Hematopoietic multipotent progenitor cell (in vitro differentiated cells): ENCODE data around the gene PCMT1. TPM values are rescaled to one million over a fixed set of nuclear protein-coding genes. Genes with fewer than 3 reads are reported as not detected.
A peak's percentile ranks its signal among the peaks of the same experiment; 100 is the strongest.
"Not testable (repeated sequence)": the region's sequence is repeated elsewhere in the genome, so short reads cannot be mapped to it uniquely, and the experiment has no call there.

Experiments
- DNase-seq, 3 donors: peaks; one replicate each; pipeline ENCODE4 v3.0.0-alpha.2; 2011 to 2015; ENCODE audit warnings: low read depth in 2 of 3, low spot score in 2 of 3
- total RNA-seq: library from RNA; depleted of rRNA; stranded (reverse); fragments of >200 nt; gene quantifications from one replicate; pipeline ENCODE4 v1.2.3, GENCODE V29; 2012

The PCMT1 gene
- total RNA-seq, 1 donor, result 109 TPM

DNA sequence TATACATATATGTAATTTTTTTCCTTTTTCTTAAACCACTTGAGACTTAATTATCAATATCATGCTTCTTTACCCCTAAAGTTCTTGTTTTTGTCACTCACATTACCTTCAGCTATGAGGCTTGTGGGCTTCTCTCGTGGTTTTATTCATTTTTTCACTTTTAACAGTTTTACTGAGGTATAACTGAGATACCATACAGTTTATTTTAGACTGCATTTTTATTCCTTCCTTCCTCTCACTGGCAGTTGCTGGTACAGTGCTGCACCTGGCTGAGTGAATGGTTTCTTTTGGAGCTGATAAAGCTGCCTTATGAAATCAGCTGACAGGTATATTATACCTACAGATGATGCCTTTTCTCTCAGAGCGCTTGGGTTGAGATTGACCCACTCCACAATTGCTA lies 60.3 kb downstream of the PCMT1 start:
- peak in 1 of 3 donors; percentile 25 for DNase-seq

DNA sequence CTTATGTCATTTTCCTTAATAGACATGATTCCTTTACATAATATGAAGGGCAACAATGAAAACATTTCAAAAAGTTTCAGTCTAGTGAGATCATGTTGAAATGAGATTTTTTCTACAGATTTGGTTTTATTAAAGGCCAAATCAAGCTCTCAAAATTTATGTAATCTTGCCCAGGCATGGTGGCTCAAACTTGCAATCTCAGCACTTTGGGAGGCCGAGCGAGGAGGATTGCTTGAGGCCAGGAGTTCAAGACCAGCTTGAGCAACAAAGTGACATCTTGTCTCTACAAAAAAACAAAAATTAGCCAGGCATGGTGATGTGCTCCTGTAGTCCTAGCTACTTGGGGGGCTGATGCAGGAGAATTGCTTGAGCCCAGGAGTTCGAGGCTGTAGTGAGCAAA lies 63.8 kb downstream of the PCMT1 start:
- no peak for DNase-seq

- DNase-seq, result no peak
These were observed 66.2 kb downstream of the PCMT1 start for GRCh38 chr6:149815788-149816187.

DNA sequence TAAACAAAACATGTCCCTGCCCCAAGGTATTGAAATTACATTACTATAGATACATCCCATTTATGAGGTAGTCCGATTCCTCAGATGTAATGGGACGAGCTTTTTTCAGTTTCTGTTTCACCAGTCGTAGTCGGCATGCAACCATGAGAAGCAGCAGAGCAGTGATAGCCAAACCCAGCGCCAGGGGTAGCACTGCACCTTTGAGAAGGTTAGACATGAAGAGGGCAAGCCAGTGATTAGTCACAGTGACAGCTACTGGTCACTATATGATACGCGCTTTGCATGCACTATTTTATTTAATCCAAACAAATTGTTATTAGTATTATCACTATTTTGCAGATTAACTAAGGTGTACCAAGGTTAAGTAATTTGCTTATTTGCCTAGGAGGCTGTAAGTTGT lies 71.0 kb downstream of the PCMT1 start:
- DNase-seq, result no peak

DNA sequence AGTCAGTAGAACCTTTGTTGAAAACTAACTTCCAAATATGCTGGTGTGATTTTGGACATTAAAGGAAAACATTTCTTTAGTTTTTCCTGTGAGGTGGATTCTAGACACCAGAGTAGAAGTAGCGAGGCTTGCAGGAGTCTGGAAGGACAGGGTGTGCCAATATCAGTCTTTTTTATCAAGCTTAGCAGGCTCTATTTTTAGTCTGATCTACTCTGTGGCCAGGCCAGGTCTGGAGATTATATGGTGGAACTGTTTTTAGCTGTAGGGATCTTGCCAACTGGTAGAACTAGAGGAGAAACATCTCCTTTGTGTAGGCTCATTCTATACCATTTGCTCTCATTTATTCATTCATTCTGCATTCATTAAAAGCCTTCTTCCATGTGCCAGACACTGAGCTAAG lies 72.0 kb downstream of the PCMT1 start:
- no peak for DNase-seq

- peak in 1 of 3 donors; percentile 24 for DNase-seq
These were observed 73.5 kb downstream of the PCMT1 start for GRCh38 chr6:149823013-149823412.

GRCh38 chr6:149825292-149825691 lies 75.8 kb downstream of the PCMT1 start:
- DNase-seq, result no peak

DNA sequence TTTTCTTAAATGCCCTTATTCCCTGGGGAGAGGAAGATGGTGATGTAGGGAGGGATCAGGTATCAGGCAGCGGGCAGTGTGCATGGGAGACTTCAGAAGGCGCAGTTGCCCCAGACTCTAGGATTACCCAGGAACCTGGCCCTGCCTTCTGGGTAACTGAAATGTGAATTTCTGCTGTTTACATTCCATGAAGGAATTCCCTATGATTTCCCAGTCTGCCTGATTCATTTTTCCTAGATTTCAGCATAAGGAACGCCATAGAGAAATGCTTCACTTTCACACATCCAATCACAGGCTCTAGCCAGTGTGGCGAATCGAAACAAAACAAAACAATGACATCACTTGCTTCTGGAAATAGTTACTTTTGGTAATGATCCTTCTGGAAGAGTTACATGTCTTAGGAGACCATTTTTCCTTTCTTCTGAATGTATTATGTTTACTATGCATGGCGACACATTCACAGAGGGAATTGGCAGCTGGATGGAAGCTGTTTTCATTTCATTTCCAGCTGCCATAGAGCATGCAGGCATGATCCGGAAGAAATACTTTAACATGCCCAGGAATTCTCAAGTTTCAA lies 81.3 kb downstream of the PCMT1 start:
- DNase-seq, result no peak

- no peak for DNase-seq
These were observed 81.8 kb downstream of the PCMT1 start for GRCh38 chr6:149831308-149831820.

- no peak for DNase-seq
These were observed 84.1 kb downstream of the PCMT1 start for GRCh38 chr6:149833651-149834050.

DNA sequence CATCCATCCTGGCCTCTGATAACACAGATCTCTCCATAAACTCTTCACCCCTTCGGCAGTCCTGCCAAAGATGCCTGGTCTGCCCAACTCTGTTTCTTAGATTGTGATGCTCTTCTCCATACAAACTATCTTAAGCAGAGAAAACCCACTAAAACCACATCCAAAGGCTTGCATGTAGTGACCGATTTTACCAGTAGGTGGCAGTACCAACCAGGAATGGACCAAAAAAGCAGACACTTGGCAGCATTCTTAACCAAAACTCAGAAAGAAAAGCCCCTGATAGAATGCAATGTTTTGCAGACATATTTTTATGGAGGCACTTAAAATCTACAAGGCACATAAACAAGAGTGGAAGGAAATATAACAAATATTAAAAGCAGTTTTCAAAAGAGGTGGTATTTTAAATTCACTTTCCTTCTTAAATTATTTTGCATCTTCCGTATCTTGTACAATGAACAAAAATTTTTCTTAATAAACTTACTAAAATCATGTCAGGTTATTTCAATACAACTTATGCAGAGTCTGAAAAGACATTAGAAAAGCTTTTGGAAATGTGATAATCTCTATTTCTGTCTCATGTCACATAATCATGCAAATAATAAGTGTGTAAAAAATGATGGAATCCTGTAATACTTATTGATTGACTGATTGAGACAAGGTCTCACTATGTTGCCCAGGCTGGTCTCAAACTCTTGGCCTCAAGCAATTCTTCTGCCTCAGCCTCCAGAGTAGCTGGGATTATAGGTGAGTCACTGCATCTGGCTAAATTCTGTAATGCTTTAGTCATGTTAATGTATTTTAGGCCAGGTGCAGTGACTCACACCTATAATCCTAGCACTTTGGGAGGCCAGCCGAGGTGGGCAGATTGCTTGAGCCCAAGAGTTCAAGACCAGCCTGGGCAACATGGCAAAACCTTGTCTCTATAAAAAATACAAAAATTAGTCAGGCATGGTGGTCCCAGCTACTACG lies 85.3 kb downstream of the PCMT1 start:
- peak; percentile 55 to 84 (median 67) for DNase-seq

DNA sequence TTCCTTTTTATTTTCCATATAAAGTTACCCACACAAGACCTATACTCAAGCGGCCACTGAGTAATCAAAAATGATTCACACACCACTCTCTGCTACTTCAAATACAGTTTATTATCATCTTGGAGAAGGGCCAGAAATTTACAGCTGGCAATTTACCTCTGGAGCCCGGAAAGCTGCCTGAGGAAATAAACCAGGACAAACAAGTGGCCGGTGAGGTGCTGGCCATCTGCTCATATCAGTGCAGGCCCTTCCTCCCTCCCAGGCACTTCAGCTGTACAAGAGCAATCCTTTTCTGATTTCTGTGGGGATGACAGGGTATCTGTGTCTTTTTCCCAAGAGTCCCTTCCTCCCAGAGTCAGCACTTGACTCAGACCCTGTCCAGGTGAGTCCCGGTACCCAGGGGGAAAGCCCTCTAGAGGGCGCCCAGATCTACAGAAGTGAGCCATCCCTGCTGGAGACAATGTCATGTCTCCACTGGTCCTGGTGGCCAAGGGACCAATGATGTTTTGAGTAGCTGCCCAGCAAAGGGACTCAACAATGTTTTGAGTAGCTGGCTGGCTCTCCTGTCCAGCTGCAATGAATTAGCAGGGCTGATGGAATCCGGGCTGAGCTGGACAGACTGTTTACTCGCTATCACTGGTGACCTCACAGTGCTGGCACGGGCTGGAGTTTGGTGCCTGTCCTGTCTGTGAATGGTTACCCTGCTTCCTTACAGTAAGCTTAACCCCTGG lies 91.0 kb downstream of the PCMT1 start:
- peak in 2 of 3 donors; percentile 35 to 44 for DNase-seq

GRCh38 chr6:149842331-149842730 lies 92.8 kb downstream of the PCMT1 start:
- DNase-seq, result no peak

DNA sequence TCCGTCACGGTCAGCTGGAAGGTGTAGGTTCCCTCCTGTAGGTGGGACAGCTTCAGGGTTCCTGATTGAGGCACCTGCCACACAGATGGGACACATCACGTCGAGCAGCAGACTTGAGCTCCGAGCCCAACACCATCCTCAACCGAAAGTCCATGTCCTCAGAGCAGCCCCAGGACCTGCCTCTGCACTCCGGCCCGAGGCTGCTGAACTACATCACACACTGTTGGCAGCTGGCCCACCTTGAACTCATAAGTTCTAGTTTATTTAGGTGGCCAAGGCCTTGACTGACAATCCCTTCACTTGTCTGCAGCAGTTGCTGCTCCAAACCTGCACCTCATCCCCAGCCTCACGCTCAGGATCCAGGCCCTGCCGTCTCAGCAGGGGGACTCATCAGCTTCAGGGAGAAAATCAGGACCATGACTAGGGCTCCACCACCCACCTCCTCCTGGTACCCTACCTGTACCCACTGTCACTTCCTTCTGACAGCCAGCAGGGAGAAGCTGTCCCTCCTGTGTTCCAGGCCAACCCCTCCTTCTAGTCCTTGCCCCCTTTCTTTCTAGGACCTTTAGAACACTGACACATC lies 93.6 kb downstream of the PCMT1 start:
- DNase-seq, result no peak

GRCh38 chr6:149844036-149844435 lies 94.5 kb downstream of the PCMT1 start:
- DNase-seq, result not testable (repeated sequence)

GRCh38 chr6:149844480-149844879 lies 94.9 kb downstream of the PCMT1 start:
- no peak for DNase-seq

- no peak for DNase-seq
These were observed 96.0 kb downstream of the PCMT1 start for GRCh38 chr6:149845549-149845948.

GRCh38 chr6:149846321-149846720 lies 96.8 kb downstream of the PCMT1 start:
- no peak for DNase-seq

DNA sequence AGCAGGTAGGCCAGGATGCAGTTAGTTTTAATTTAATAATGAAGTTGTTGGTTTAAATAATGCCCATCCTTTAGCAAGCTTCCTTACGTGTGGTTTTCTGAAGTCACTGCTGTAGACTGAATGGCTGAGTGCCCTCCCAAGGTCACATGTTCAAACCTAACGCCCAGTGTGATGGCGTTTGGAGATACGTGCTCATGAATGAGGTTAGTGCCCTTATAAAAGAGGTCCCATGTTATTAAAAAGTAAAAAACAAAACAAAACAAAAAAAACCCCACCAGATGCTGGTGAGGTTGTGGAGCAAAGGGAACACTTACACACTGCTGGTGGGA lies 98.4 kb downstream of the PCMT1 start:
- DNase-seq, result no peak

GRCh38 chr6:149848343-149848742 lies 98.8 kb downstream of the PCMT1 start:
- DNase-seq, result not testable (repeated sequence)
